Fibroblast of lung (primary cell): ENCODE data around the gene MARVELD3. TPM values are rescaled to one million over a fixed set of nuclear protein-coding genes. Genes with fewer than 3 reads are reported as not detected.

ENCODE experiments used
- DNase-seq, 2 donors: peaks; one replicate each; pipeline versions ENCODE4 v3.0.0 to v3.0.0-alpha.2; 2010; ENCODE audit warnings: low read depth in 2 of 2
- H2AFZ ChIP-seq: 2 replicates; pipeline ENCODE4 v1.5.1; 2012; ENCODE audit warnings: low read length, control low read depth, inconsistent platforms
- H3K27ac ChIP-seq: 2 replicates; pipeline ENCODE4 v1.5.1; 2011; ENCODE audit warnings: low read length, control low read depth; ENCODE audit not compliant: insufficient read depth
- H3K27me3 ChIP-seq: 2 replicates; pipeline ENCODE4 v1.5.1; 2011; ENCODE audit warnings: mild to moderate bottlenecking, low read length; ENCODE audit not compliant: control insufficient read depth, insufficient read depth
- H3K36me3 ChIP-seq: 2 replicates; pipeline ENCODE4 v1.5.1; 2011; ENCODE audit warnings: low read length; ENCODE audit not compliant: control insufficient read depth, insufficient read depth
- H3K4me1 ChIP-seq: 2 replicates; pipeline ENCODE4 v1.5.1; 2011; ENCODE audit warnings: low read length; ENCODE audit not compliant: control insufficient read depth, insufficient read depth; ENCODE audit errors: extremely low read depth
- H3K4me2 ChIP-seq: 2 replicates; pipeline ENCODE4 v1.5.1; 2011; ENCODE audit warnings: low read length, control low read depth; ENCODE audit not compliant: insufficient read depth; ENCODE audit errors: extremely low read depth
- H3K4me3 ChIP-seq, 4 experiments: fragments of 200-600 bp in 1 of 4; sonication (generic) in 1 of 4; replicated peaks in 1 of 4; 2 replicates each; pipeline ENCODE4 v1.5.1; 2011 to 2016; ENCODE audit warnings: low read length in 4 of 4, low read depth in 3 of 4, mild to moderate bottlenecking in 3 of 4, control low read depth in 2 of 4, inconsistent platforms in 1 of 4, mixed read lengths in 1 of 4; ENCODE audit not compliant: insufficient read depth in 1 of 4; ENCODE audit errors: control extremely low read depth in 1 of 4
- H3K79me2 ChIP-seq: 2 replicates; pipeline ENCODE4 v1.5.1; 2012; ENCODE audit warnings: mild to moderate bottlenecking, low read length, inconsistent platforms; ENCODE audit not compliant: control insufficient read depth, insufficient read depth
- H3K9ac ChIP-seq: 2 replicates; pipeline ENCODE4 v1.5.1; 2011; ENCODE audit warnings: mild to moderate bottlenecking, low read length, control low read depth; ENCODE audit not compliant: insufficient read depth
- H3K9me3 ChIP-seq: 2 replicates; pipeline ENCODE4 v1.5.1; 2012; ENCODE audit warnings: low read depth, low read length; ENCODE audit not compliant: control insufficient read depth, insufficient read depth
- H4K20me1 ChIP-seq: 2 replicates; pipeline ENCODE4 v1.5.1; 2011; ENCODE audit warnings: low read length; ENCODE audit not compliant: control insufficient read depth, insufficient read depth; ENCODE audit errors: extremely low read depth
- EZH2 ChIP-seq: IDR thresholded peaks from 2 replicates; pipeline ENCODE4 v1.5.1; 2012; ENCODE audit warnings: low read length, control low read depth, mild to moderate bottlenecking; ENCODE audit errors: missing control alignments
- polyA plus RNA-seq, 2 donors: library from polyadenylated mRNA; depleted of rRNA in 1 of 2; stranded (reverse) in 1 of 2; unstranded in 1 of 2; fragments of >200 nt; gene quantifications; 2 replicates each; pipeline ENCODE4 v1.2.1, GENCODE V29; 2011 to 2012; ENCODE audit warnings: missing spikeins in 1 of 2
- total RNA-seq: library from RNA; depleted of rRNA; stranded (reverse); fragments of >200 nt; gene quantifications from 2 replicates; pipeline ENCODE4 v1.2.1, GENCODE V29; 2014
- TF ChIP-seq, protein P1 (sequence below), 2 donors: IDR thresholded peaks in 1 of 2; conservative IDR thresholded peaks in 1 of 2; 1 replicate in 1 of 2; 2 replicates in 1 of 2; pipeline ENCODE4 v1.5.1; 2011 to 2012; ENCODE audit warnings: low read length in 2 of 2, control low read depth in 1 of 2, inconsistent platforms in 1 of 2, low read depth in 1 of 2, mild to moderate bottlenecking in 1 of 2

Gene MARVELD3
- total and polyA plus RNA-seq, 2 donors (not counting 1 experiment from before 2014, with no cell fraction given), result not detected

- Histone ChIP-seq H3K4me2 (no peak overlapping the region), H3K79me2 (no peaks in the 10 kb centered on the region), H3K9ac (no peak overlapping the region), H3K27me3 (no peaks in the 10 kb centered on the region), H3K36me3 (peaks cover 2% of the 10 kb centered on the region), H3K4me3 (no peak overlapping the region), H3K9me3 (no peaks in the 10 kb centered on the region), H4K20me1 (no peaks in the 10 kb centered on the region), H3K27ac (no peak overlapping the region), H3K4me1 (no peaks in the 10 kb centered on the region), H2AFZ (no peak overlapping the region)
- no peak for DNase-seq
- TF ChIP-seq EZH2, result no peak
- TF ChIP-seq, protein P1, sequence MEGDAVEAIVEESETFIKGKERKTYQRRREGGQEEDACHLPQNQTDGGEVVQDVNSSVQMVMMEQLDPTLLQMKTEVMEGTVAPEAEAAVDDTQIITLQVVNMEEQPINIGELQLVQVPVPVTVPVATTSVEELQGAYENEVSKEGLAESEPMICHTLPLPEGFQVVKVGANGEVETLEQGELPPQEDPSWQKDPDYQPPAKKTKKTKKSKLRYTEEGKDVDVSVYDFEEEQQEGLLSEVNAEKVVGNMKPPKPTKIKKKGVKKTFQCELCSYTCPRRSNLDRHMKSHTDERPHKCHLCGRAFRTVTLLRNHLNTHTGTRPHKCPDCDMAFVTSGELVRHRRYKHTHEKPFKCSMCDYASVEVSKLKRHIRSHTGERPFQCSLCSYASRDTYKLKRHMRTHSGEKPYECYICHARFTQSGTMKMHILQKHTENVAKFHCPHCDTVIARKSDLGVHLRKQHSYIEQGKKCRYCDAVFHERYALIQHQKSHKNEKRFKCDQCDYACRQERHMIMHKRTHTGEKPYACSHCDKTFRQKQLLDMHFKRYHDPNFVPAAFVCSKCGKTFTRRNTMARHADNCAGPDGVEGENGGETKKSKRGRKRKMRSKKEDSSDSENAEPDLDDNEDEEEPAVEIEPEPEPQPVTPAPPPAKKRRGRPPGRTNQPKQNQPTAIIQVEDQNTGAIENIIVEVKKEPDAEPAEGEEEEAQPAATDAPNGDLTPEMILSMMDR (conservative IDR thresholded peaks at IDR 0.05 in 1 of 2, IDR thresholded peaks at IDR 0.05 in 1 of 2; ENCODE audit: low read depth in 1 of 2, low read length in 2 of 2), result no peak
Measured at GRCh38 chr16:71659471-71659870, 33.5 kb downstream of the MARVELD3 start.

GRCh38 chr16:71666264-71666663, 40.3 kb downstream of the MARVELD3 start:
- Histone ChIP-seq H3K27me3 (no peaks in the 10 kb centered on the region), H3K79me2 (no peaks in the 10 kb centered on the region), H3K9me3 (no peaks in the 10 kb centered on the region), H3K4me1 (no peaks in the 10 kb centered on the region), H3K9ac (no peak overlapping the region), H3K4me3 (no peak overlapping the region), H3K36me3 (peaks cover 3% of the 10 kb centered on the region), H2AFZ (no peak overlapping the region), H4K20me1 (no peaks in the 10 kb centered on the region), H3K27ac (no peak overlapping the region), H3K4me2 (no peak overlapping the region)
- TF ChIP-seq EZH2, result no peak
- TF ChIP-seq, protein P1 (conservative IDR thresholded peaks at IDR 0.05 in 1 of 2, IDR thresholded peaks at IDR 0.05 in 1 of 2; ENCODE audit: low read depth in 1 of 2, low read length in 2 of 2), result no peak
- no peak for DNase-seq

DNA sequence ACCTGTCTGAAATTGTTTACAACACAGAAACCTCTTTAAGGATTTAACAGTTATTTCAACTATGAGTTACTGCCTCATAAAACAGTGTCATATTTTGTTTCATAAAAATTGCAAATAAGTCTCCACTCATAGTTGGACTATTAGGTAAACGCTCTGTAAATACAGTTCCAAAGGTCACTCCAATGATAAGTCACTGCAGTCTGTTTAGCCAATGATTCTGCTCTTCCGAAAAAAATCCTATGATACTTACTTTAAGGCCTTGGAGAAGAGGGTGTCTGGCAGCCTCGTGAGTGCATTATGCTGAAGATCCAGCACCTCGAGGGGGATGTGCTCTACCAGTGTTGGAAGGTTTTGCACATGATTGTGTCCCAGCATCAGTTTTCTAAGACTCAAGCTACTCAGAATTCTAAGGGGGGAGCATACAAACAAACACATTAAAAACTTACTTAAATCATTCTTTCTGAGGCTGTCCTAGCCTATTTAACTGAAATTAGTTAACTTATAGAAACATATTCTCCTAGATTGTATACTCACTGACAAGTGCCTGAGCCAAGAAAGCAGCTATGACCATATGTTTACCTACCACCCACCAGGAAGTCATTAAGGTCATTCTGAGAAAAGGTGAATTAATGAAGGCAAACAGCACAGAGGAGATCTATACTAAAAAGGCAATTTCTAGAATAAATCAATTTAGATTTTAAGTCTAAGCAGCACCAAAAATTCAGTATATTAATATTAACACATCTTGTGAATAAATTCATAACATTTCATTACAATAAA, 41.1 kb downstream of the MARVELD3 start:
- no peaks in the 10 kb centered on the region for H4K20me1 ChIP-seq
- TF ChIP-seq, protein P1 (conservative IDR thresholded peaks at IDR 0.05 in 1 of 2, IDR thresholded peaks at IDR 0.05 in 1 of 2; ENCODE audit: low read depth in 1 of 2, low read length in 2 of 2), result no peak
- no peak for TF ChIP-seq EZH2
- H3K79me2 ChIP-seq, result no peaks in the 10 kb centered on the region
- no peak overlapping the region for H3K9ac ChIP-seq
- H3K36me3 ChIP-seq, result peaks cover 3% of the 10 kb centered on the region
- no peaks in the 10 kb centered on the region for H3K4me1 ChIP-seq
- no peak overlapping the region for H2AFZ ChIP-seq
- H3K4me3 ChIP-seq, result no peak overlapping the region
- DNase-seq, result no peak
- no peaks in the 10 kb centered on the region for H3K27me3 ChIP-seq
- H3K9me3 ChIP-seq, result no peaks in the 10 kb centered on the region
- H3K4me2 ChIP-seq, result no peak overlapping the region
- H3K27ac ChIP-seq, result no peak overlapping the region
